HAP-1 (cell line): ENCODE results near the gene KRT80.

Source experiments
- DNase-seq, 2 experiments: peaks; one replicate each; pipeline ENCODE4 v3.0.0-alpha.2; 2016 to 2020; ENCODE audit warnings: low spot score in 2 of 2
- H3K27me3 ChIP-seq: fragments of 250-450 bp; sonication (Bioruptor Pico); 2 replicates; pipeline ENCODE4 v1.5.1; 2020; ENCODE audit warnings: low read depth, mild to moderate bottlenecking, moderate library complexity
- H3K36me3 ChIP-seq: fragments of 250-450 bp; sonication (Bioruptor Pico); replicated peaks from 2 replicates; pipeline ENCODE4 v1.5.1; 2020; ENCODE audit warnings: mild to moderate bottlenecking
- H3K4me1 ChIP-seq: fragments of 250-450 bp; sonication (Bioruptor Pico); 2 replicates; pipeline ENCODE4 v1.5.1; 2020; ENCODE audit warnings: mild to moderate bottlenecking
- H3K4me3 ChIP-seq: fragments of 250-450 bp; sonication (Bioruptor Pico); 2 replicates; pipeline ENCODE4 v1.5.1; 2020; ENCODE audit warnings: mild to moderate bottlenecking, moderate library complexity
- H3K9me3 ChIP-seq: fragments of 250-450 bp; sonication (Bioruptor Pico); 2 replicates; pipeline ENCODE4 v1.5.1; 2020; ENCODE audit warnings: mild to moderate bottlenecking, moderate library complexity
- in situ Hi-C: fragments of 300-500 bp; cut with MboI; formaldehyde crosslinking; loops from 3 replicates; pipeline ENCODE4 v1.14.3; 2020; ENCODE audit warnings: low sequenced_read_pairs, inconsistent platforms, mixed read lengths

KRT80 gene

DNA sequence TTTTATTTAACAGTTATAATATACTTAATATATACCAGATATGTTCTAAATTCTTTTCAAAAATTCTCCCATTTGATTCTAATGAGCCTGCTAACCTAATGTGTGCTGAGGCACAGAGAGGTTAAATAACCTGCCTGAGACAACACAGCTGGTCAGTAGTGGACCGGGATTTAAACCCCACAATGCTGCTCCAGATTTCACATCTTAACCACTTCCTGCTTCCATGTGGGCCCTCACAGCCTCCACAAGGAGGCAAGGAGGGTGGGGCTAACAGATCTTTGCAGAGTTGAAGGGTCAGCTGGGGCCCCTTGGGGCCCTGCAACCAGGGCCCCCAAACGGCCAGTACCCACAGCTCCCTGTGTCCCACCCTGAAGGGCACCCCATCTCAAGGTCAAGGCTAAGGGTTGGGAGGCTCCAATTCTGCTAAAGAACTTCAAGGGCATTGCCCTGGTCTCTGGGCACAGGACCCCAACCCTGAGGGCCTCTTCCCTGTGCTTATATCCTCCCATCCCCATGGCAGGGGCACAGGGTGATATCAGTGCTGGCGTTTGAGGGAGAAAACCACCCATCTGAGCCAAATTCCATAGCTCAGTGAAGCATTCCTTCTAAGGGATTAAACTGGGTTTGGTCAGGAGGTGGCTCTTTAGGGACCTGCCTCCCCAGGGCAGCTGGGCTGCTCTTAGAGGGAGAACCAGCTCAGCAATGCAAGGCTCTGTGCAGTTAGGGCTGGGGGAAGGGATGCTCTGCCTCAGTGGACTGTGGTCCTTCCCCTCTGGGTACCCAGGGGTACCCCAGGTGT is 2.2 kb downstream of the KRT80 start:
- in situ Hi-C loops: no loop called here
- Histone ChIP-seq H3K4me1 (no peaks in the 10 kb centered on the region), H3K4me3 (no peak overlapping the region), H3K27me3 (no peaks in the 10 kb centered on the region), H3K9me3 (no peaks in the 10 kb centered on the region), H3K36me3 (no peaks in the 10 kb centered on the region)
- DNase-seq: no peak

DNA sequence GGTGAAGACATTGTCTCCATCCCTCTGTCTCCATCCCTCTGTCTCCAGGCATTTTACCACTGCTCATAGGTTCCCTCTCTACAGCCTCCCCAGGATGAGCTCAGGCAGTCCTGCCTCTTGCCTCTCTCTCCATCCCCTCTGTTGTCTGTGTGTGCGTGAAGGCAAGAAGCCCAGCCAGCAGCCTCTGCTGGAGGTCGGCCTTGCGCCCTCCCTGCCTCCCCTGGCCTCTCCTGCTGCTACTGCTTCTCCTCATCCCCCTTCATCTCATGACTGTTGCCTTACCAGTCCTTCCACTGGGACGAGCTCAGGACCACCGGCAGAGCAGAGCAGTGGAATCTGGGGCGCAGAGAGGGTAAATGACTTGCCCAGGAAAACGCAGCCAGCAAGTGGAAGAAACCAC is 3.2 kb downstream of the KRT80 start:
- Histone ChIP-seq H3K4me3 (no peak overlapping the region), H3K36me3 (no peaks in the 10 kb centered on the region), H3K4me1 (no peaks in the 10 kb centered on the region), H3K9me3 (no peaks in the 10 kb centered on the region), H3K27me3 (no peaks in the 10 kb centered on the region)
- in situ Hi-C loops: no loop called here
- DNase-seq: no peak

DNA sequence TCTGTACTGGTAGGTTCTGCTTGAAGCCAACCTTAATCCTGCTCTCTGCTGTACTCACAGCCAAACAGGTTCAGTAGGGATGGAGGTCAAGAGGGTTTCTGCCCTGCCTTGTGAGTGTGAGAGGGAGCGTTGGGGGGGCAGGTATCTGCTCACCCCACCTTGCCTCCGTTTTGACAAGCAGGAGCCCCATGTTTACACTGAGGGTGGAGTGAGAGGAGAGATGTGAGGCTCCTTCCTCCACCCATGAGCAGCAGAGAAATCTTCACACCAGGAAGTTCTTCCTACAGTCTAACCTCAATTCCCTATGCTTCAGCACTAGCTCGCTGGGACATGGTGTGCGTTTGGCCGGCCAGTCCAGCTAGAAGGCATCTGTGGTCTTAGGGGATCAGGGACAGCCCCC is 4.2 kb downstream of the KRT80 start:
- Histone ChIP-seq H3K36me3 (no peaks in the 10 kb centered on the region), H3K4me1 (no peaks in the 10 kb centered on the region), H3K27me3 (no peaks in the 10 kb centered on the region), H3K4me3 (no peak overlapping the region), H3K9me3 (no peaks in the 10 kb centered on the region)
- DNase-seq: no peak
- in situ Hi-C loops: no loop called here

DNA sequence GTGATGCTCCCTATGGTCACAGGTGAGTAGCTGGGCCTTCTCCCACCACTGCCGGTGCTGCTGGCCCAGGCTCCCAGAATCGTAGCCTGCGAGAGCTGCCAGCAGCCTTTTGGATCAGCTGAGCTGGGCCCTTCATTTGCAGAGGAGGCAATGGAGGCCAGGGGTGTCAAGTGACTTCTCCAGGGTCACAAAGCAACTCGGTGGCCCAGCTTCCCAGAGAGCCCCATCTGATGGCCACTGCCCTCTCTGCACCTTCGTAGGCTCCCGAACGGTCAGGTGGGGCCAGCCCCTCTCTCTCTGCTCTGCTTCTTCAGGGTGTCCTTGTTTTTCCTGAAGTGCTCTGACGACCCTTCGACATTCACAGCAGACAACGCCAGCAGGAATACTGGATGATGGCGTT is 4.6 kb downstream of the KRT80 start:
- no peak for DNase-seq
- in situ Hi-C loops: no loop called here
- no peaks in the 10 kb centered on the region for H3K4me1 ChIP-seq

DNA sequence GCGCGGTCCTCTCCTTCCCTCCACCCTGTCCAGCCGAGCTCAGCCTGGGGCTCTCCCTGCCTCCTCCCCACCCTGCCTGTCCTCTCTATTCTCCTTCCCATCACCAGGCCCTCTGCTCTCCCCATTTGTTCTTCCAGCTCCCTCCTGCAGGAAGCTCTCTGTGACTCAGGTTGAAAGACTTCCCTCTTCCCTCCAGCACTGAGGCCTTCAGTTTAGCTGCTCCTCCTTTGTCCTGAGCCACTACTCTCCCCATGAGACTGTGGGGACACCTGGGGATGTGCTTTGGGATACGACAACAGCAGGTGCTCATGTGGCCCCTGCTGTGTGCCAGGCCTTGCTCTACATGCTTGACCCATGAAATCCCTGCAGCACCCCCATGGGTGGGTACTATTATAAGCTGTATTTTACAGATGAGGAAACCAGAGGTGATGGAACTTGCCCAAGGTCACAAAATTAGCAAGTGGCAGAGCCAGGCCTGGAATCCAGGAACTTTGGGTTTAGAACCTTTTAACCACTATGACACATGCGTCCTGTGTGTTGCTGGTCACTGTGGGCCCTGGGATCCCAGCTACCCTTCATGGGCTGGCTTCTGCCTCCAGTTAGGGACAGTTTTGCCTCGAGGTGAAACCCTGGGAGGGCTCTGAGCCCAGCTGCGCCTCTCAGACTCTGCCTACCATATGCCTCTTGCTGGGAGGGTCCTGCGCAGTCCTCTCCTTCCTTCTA is 5.5 kb downstream of the KRT80 start:
- H3K4me3 ChIP-seq: no peak overlapping the region
- H3K4me1 ChIP-seq: no peaks in the 10 kb centered on the region
- no peaks in the 10 kb centered on the region for H3K9me3 ChIP-seq
- DNase-seq: no peak
- no peaks in the 10 kb centered on the region for H3K27me3 ChIP-seq
- no peaks in the 10 kb centered on the region for H3K36me3 ChIP-seq
- in situ Hi-C loops: no loop called here

More for the DNA sequence above, 4.6 kb downstream of the KRT80 start:
- no peaks in the 10 kb centered on the region for H3K9me3 ChIP-seq
- H3K36me3 ChIP-seq: no peaks in the 10 kb centered on the region
- H3K4me3 ChIP-seq: no peak overlapping the region
- no peaks in the 10 kb centered on the region for H3K27me3 ChIP-seq

DNA sequence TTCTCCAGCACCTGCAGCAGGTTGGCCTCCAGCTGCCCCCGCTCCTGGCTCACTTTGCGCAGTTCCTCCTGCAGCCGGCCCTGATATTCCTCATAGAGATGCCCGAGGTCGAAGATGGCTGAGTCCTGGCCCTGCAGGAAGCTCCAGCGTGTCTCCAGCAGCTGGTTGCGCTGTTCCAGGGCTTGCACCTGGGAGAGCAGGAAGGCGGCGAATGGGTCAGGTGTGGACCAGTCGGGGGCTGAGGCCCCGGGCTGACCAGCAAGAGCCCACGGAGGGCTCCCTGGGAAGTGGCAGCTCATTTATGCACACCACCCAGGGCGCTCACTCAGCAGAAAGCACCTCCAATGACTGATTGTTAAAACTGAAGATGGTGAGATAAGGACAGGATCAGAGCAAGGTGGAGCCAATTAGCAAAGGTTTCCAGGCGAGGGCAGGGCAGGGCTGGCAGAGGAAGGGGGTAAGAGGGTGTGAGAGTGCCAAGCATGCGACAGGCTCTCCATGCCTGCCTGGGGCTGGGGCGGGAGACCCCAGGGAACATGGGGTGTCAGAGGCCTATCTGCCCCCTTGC is 6.3 kb downstream of the KRT80 start:
- Histone ChIP-seq H3K27me3 (no peaks in the 10 kb centered on the region), H3K4me1 (no peaks in the 10 kb centered on the region), H3K36me3 (no peaks in the 10 kb centered on the region), H3K4me3 (no peak overlapping the region), H3K9me3 (no peaks in the 10 kb centered on the region)
- no peak for DNase-seq
- in situ Hi-C loops: no loop called here

DNA sequence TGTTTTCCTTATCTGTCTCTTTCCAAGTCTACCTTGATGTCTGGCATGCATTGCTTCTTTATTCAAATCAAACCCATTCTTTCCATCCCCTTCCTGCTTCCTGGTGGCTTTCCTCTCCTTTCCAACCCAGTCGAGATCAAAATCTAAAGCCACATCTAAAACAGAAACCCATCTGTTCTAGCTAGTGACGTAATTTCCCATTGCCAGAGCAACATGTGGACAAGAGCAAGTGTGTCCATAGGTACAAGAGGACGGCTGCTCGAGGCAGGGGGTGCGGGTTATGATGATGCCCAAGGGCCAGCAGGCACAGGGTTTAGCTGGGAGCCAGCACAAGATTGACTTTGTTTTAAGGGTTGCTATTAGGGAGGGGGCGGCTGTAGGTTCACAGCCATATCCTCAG is 7.0 kb downstream of the KRT80 start:
- Histone ChIP-seq H3K4me1 (no peaks in the 10 kb centered on the region), H3K27me3 (no peaks in the 10 kb centered on the region), H3K36me3 (no peaks in the 10 kb centered on the region), H3K9me3 (no peaks in the 10 kb centered on the region), H3K4me3 (no peak overlapping the region)
- DNase-seq: no peak
- in situ Hi-C loops: no loop called here

DNA sequence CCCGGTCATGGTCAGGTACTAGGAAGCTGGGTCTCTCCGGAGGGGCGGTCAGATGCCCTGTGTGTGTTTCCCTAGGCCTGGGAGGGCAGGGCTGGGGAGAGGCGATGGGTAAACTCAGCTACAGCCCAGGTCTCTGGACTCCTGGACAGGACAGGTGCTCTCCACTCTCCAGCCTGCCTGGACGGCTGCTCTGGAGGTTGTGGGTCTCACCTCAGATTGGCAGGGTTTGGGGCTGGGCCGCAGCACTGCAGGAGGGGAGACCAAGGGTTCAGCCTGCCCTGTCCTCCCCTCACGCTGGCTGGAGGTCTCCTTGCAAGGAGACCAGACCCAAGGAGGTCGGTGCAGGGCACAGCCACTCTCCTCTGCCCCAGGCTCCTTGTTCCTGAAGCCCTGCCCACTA is 7.8 kb downstream of the KRT80 start:
- H3K27me3 ChIP-seq: no peaks in the 10 kb centered on the region
- no peaks in the 10 kb centered on the region for H3K36me3 ChIP-seq
- in situ Hi-C loops: no loop called here
- H3K4me1 ChIP-seq: no peaks in the 10 kb centered on the region
- no peaks in the 10 kb centered on the region for H3K9me3 ChIP-seq
- no peak for DNase-seq
- no peak overlapping the region for H3K4me3 ChIP-seq

DNA sequence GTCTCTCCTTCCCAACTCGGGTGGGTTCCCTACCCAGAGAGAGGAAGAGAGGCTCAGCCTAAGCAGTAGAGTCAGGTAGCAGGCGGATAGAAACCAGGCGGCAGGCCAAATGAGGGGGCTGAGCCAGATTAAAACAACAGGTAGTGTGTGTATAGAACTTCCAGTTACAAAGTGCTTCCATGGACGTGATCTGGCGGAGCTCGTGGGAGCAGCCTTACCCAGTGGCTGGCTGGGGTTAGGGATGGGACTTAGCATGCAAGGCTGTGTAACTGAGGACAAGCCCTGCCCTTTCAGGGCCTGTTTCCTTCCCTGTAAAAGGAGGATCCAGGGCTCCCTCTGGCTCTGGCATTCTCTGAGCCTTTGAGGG is 8.3 kb downstream of the KRT80 start:
- in situ Hi-C loops: no loop called here
- DNase-seq: no peak
- Histone ChIP-seq H3K27me3 (no peaks in the 10 kb centered on the region), H3K4me3 (no peak overlapping the region), H3K36me3 (no peaks in the 10 kb centered on the region), H3K9me3 (no peaks in the 10 kb centered on the region), H3K4me1 (no peaks in the 10 kb centered on the region)

DNA sequence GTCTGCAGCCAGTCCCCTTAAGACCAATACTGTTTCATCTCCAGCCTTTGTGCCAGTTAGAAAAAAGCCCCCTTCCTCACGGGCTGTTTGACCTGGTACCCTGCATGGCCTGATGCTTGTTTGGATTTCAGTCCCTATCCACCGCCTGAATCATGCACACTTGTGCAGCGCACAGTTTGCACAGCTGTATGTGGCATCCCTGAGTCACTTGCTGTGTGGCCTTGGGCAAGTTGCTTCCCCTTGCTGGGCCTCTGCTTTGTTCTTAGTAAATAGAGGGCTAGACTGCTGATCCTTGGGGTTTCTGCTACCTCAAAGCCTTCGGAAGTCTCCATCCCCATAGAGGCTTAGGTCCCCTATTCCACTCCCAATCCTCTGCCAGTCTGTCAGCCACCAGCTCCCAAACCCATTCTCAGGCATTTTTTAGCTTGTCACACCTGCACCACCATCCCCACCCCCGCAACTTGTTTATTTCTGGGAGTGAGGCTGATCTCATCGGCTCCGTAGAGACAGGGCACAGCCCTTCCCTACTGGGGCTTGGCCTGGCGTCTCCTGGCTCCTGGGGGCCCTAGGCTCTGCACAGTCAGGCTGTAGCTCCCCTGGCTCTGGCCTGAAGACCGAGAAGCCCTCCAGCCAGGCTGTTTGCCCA is 8.8 kb downstream of the KRT80 start:
- Histone ChIP-seq H3K36me3 (no peaks in the 10 kb centered on the region), H3K4me3 (no peak overlapping the region)

DNA sequence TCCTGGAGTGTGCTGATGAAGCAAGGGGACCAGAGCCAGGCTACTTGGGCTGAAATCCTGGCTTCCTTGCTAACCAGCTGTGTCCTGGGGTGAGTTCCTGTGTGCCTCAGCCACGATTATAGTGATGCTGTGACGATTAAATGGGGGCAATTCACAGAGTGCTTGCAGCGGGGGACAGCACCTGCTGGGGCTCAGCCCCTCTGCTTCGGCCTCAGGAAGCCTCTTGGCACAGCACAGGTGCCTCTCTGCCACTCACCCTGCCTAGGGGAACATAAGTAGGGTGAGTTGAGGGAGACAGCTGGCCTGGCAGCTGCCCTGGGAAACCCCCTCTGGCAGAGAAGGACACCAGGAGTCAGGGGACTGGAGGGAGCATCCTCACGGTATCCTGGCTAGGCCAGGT is 9.4 kb downstream of the KRT80 start:
- Histone ChIP-seq H3K27me3 (no peaks in the 10 kb centered on the region), H3K4me3 (no peak overlapping the region), H3K36me3 (no peaks in the 10 kb centered on the region), H3K4me1 (no peaks in the 10 kb centered on the region), H3K9me3 (no peaks in the 10 kb centered on the region)
- in situ Hi-C loops: no loop called here
- no peak for DNase-seq

More for the DNA sequence above, 8.8 kb downstream of the KRT80 start:
- H3K9me3 ChIP-seq: no peaks in the 10 kb centered on the region
- in situ Hi-C loops: no loop called here
- no peak for DNase-seq
- H3K4me1 ChIP-seq: no peaks in the 10 kb centered on the region
- H3K27me3 ChIP-seq: no peaks in the 10 kb centered on the region

DNA sequence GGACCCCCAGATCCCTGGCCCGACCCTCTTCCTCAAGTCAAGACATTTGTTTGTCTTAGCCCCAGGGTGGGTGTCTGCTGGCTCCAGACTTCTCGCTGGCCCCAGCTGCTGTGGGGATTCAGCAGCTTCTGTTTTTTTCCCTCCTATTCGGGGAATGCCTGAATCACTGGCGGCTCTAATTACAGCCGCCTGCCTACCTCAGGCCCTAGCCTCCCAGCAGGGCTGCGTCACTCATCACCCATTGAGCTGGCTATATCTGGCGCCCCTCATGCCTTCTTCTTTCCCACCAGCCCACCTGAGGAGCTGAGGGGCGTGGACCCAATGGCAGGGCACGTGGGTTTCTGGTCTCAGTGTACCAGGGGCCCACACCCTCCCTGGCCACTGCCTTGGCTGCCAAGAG is 10.1 kb downstream of the KRT80 start:
- Histone ChIP-seq H3K9me3 (no peaks in the 10 kb centered on the region), H3K4me3 (no peak overlapping the region), H3K4me1 (no peaks in the 10 kb centered on the region), H3K36me3 (no peaks in the 10 kb centered on the region), H3K27me3 (no peaks in the 10 kb centered on the region)
- DNase-seq: no peak
- in situ Hi-C loops: no loop called here

DNA sequence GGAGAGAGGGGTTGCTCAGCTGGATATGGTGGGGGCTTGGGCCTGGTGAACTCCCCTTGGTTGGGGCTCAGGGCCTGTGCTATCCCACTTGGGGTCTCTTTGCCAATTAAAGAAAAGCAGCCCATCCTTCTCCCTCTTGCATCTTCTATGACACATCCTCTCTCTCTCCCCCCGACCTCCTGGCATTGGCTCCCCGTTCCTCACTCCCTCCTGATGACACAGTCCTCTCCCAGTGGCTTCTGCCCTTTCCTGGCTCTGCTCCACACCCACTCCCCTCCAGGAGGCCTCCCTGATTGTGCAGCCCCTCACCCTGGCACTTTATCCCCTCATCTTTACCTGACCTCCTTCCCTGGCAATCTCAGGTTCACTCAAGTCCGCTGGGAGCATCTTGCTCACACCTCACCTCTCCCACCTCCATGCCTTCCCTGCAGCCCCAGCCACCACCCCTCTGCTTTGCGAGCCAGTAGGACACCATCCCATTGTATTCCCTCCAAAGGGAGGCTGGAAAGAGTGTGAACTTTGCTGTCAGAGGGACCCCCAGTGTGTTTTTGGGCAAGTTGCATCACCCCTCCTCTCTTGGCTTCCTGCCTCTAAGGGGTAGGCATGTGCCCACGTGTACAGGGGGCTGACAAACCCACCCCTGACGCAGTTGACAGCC is 10.7 kb downstream of the KRT80 start:
- no peaks in the 10 kb centered on the region for H3K9me3 ChIP-seq
- no peaks in the 10 kb centered on the region for H3K4me1 ChIP-seq
- in situ Hi-C loops: no loop called here

More for the DNA sequence above, 10.7 kb downstream of the KRT80 start:
- Histone ChIP-seq H3K36me3 (no peaks in the 10 kb centered on the region), H3K27me3 (no peaks in the 10 kb centered on the region), H3K4me3 (no peak overlapping the region)
- no peak for DNase-seq
